SJSA1 (cell line): ENCODE measurements around the gene VAMP4. TPM values are rescaled to one million over a fixed set of nuclear protein-coding genes. Genes with fewer than 3 reads are reported as not detected.
"Not testable (repeated sequence)": the region's sequence is repeated elsewhere in the genome, so short reads cannot be mapped to it uniquely, and the experiment has no call there.

Experiments
- DNase-seq, 2 experiments: peaks; one replicate each; pipeline ENCODE4 v3.0.0-alpha.2; 2015 to 2020; ENCODE audit warnings: low spot score in 2 of 2, low read depth in 1 of 2
- H3K27ac ChIP-seq: fragments of 250-450 bp; sonication (Bioruptor Pico); 2 replicates; pipeline ENCODE4 v1.5.1; 2020; ENCODE audit warnings: mild to moderate bottlenecking, moderate library complexity
- H3K27me3 ChIP-seq: fragments of 250-450 bp; sonication (Bioruptor Pico); replicated peaks from 2 replicates; pipeline ENCODE4 v1.5.1; 2020; ENCODE audit warnings: mild to moderate bottlenecking, moderate library complexity
- H3K36me3 ChIP-seq: fragments of 250-450 bp; sonication (Bioruptor Pico); 2 replicates; pipeline ENCODE4 v1.5.1; 2020; ENCODE audit warnings: mild to moderate bottlenecking
- H3K4me1 ChIP-seq: fragments of 250-450 bp; sonication (Bioruptor Pico); replicated peaks from 2 replicates; pipeline ENCODE4 v1.6.1; 2021; ENCODE audit warnings: mild to moderate bottlenecking
- H3K4me3 ChIP-seq: fragments of 250-450 bp; sonication (Bioruptor Pico); 2 replicates; pipeline ENCODE4 v1.5.1; 2020; ENCODE audit warnings: mild to moderate bottlenecking
- H3K9me3 ChIP-seq: fragments of 250-450 bp; sonication (Bioruptor Pico); replicated peaks from 2 replicates; pipeline ENCODE4 v1.5.1; 2020; ENCODE audit warnings: mild to moderate bottlenecking
- total RNA-seq: library from RNA; depleted of rRNA; stranded (reverse); fragments of >200 nt; shearing (Covaris generic); gene quantifications from 2 replicates; pipeline ENCODE4 v1.2.3, GENCODE V29; 2014

Gene VAMP4
- total RNA-seq, 1 experiment from 2014 or later, result 8.5 TPM

DNA sequence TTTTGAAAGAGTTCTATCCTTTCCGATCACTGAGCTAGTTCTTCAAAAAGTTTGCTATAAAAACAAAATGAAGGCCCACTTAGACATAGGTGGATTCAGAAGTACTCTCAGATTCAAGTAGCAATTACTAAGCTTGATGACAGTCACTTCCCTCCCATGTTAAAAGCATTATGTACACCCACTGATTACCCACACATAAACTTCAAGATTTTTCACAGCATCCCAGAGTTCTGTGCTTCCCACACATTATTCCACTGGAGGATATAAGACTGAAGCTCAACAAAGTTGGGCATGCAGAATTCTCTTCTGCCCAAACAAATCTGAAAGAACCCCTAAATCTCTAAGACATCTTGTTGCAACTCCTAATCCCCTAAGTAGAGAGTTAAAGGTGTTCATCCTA lies 29.5 kb downstream of the VAMP4 start:
- DNase-seq, result no peak
- peaks cover 11% of the 10 kb centered on the region for H3K4me1 ChIP-seq
- H3K36me3 ChIP-seq, result peaks cover 6% of the 10 kb centered on the region; the same call in 1 of the 2 replicates
- H3K4me3 ChIP-seq, result no peak overlapping the region
- no peak overlapping the region for H3K27ac ChIP-seq
- H3K9me3 ChIP-seq, result no peaks in the 10 kb centered on the region
- no peaks in the 10 kb centered on the region for H3K27me3 ChIP-seq

DNA sequence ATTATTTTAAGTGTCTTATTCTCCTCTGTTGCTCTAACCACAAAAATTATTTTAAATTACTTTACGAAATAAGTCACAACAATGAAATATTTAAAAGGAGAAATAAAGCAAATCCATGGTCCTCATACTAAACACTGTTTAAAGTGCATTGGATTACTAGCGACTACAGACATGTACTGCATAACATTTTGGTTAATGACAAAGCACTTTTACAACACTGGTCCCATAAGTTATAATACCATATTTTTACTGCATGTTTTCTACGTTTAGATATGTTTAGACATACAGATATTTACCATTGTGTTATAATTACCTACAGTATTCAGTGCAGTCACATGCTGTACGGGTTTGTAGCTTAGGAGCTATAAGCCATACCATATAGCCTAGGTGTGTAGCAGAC lies 30.2 kb downstream of the VAMP4 start:
- DNase-seq, result no peak
- Histone ChIP-seq H3K36me3 (peaks cover 6% of the 10 kb centered on the region; the same call in 1 of the 2 replicates), H3K4me1 (peaks cover 11% of the 10 kb centered on the region), H3K4me3 (no peak overlapping the region), H3K27ac (no peak overlapping the region), H3K9me3 (no peaks in the 10 kb centered on the region), H3K27me3 (no peaks in the 10 kb centered on the region)

DNA sequence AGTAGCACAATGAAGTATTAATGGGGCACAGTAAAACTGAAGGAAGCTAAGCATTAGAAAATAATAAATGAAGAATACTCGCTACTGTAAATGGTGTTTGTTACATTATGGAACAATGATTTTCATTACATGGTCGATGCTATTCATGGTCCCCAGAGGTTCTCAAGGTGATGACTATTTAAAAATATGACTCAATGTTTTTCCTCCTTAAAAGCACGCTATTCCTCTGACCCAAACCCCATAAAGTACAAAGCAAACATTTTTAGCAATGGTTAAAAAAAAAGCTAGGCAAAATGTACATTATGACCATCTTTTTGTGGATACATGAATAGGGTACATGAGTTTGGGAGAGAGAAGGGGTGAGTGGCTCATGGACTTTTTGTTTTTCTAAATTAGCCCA lies 34.3 kb downstream of the VAMP4 start:
- Histone ChIP-seq H3K4me1 (no peaks in the 10 kb centered on the region; the same call in 1 of the 2 replicates), H3K4me3 (no peak overlapping the region), H3K36me3 (peaks cover 3% of the 10 kb centered on the region), H3K27me3 (no peaks in the 10 kb centered on the region), H3K27ac (no peak overlapping the region), H3K9me3 (no peaks in the 10 kb centered on the region)
- DNase-seq, result no peak

DNA sequence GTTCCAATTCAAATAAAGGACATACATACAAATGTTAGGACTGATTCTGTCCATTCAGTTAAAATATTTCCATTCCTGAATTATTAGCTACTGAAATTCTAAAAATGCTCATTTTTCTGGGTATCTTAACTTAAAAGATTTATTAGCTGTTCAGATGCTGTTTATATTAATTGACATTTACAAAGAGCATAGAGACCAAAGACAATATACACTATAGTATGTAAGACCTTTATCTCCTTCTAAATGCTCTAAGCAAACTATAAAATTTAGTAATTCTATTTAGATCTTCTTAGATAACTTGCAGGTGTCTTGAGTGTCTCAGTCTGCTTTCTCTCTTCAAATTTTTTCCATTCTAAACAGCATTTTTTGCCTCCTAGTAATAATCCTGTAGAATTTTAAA lies 39.3 kb downstream of the VAMP4 start:
- Histone ChIP-seq H3K9me3 (no peaks in the 10 kb centered on the region), H3K36me3 (no peaks in the 10 kb centered on the region; the same call in 1 of the 2 replicates), H3K27me3 (no peaks in the 10 kb centered on the region), H3K4me3 (no peak overlapping the region), H3K4me1 (no peaks in the 10 kb centered on the region; the same call in 1 of the 2 replicates), H3K27ac (no peak overlapping the region)
- no peak for DNase-seq

DNA sequence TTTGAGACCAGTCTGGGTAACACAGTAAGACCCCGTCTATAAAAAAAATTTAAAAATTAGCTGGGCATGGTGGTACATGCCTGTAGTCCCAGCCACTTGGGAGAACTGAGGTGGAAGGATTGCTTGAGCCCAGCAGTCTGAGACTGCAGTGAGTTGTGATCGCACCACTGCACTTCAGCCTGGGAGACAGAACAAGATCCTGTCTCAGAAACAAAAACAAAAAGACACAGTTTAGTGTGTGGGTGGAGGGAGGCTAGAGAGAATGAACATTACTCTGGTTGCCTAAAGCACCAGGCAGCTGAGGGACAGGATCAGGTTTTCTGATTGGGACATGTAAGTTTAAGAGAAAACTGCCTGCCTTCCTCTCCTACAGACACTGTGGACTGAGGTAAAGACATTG lies 42.3 kb downstream of the VAMP4 start:
- Histone ChIP-seq H3K9me3 (0 out of 2 replicates have a peak, but pooled peaks cover 2% of the 10 kb centered on the region), H3K4me3 (no peak overlapping the region), H3K36me3 (no peaks in the 10 kb centered on the region; the same call in 1 of the 2 replicates), H3K27ac (no peak overlapping the region), H3K4me1 (no peaks in the 10 kb centered on the region), H3K27me3 (no peaks in the 10 kb centered on the region)
- DNase-seq, result no peak

DNA sequence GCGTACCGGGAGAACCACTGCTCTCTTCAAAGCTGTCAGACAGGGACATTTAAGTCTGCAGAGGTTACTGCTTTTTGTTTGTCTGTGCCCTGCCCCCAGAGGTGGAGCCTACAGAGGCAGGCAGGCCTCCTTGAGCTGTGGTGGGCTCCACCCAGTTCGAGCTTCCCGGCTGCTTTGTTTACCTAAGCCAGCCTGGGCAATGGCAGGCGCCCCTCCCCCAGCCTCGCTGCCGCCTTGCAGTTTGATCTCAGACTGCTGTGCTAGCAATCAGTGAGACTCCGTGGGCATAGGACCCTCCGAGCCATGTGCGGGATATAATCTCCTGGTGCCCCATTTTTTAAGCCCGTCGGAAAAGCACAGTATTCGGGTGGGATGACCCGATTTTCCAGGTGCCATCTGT lies 46.1 kb downstream of the VAMP4 start:
- H3K27ac ChIP-seq, H3K9me3 ChIP-seq, H3K4me3 ChIP-seq, H3K36me3 ChIP-seq, H3K27me3 ChIP-seq, H3K4me1 ChIP-seq, DNase-seq: not testable (repeated sequence)

DNA sequence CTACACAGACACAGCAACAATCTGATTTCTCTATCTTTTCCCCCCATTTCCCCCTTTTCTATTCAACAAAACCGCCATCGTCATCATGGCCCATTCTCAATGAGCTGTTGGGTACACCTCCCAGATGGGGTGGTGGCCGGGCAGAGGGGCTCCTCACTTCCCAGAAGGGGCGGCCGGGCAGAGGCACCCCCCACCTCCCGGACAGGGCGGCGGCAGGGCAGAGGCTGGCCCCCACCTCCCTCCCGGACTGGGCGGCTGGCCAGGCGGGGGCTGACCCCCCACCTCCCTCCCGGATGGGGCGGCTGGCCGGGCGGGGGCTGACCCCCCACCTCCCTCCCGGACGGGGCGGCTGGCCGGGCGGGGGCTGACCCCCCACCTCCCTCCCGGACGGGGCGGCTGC lies 48.3 kb downstream of the VAMP4 start:
- not testable (repeated sequence) for H3K27me3 ChIP-seq, H3K27ac ChIP-seq, H3K36me3 ChIP-seq, H3K4me3 ChIP-seq, H3K4me1 ChIP-seq, H3K9me3 ChIP-seq, DNase-seq

DNA sequence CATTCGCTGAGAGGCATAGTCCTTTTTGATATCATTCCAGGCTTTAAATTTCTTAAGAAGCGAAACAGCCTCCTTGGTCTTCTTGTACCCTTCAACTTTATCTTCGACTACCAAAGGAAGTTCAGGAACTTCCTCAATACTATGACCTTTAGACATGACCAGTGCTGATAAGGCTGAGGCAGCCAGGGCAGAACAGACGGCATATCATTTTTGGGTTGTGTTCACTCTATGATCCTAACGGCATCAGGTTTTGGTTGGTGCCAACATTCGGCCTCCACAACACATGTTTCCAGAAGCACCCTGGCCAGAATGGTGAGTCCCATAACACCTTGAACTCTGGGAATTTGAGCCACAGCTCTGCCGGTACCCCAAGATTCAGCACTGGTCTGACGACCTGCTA lies 58.0 kb downstream of the VAMP4 start:
- no peak for DNase-seq
- Histone ChIP-seq H3K4me1 (no peaks in the 10 kb centered on the region), H3K36me3 (no peaks in the 10 kb centered on the region), H3K27ac (no peak overlapping the region), H3K9me3 (no peaks in the 10 kb centered on the region), H3K4me3 (no peak overlapping the region), H3K27me3 (no peaks in the 10 kb centered on the region)

DNA sequence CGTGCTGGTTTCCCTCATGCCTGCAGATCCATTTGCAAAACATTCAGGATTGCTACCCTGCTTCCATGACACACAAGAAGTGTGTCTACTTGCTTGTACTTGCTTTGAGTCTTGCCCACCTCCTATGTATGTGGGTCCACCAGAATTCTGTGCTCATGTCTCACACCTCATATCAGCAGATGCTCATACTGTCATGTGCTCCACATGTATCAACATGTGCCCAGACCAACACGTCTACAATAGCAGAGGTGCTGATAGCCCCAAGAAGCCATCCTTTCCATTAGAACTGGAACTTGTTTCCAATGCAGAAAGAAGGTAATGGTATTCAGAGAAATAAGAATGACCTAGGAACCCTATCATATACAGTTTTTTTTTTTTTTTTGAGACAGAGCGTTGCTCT lies 61.5 kb downstream of the VAMP4 start:
- no peaks in the 10 kb centered on the region for H3K27me3 ChIP-seq
- H3K9me3 ChIP-seq, result no peaks in the 10 kb centered on the region
- 0 out of 2 replicates have a peak, but pooled peaks cover under 1% of the 10 kb centered on the region for H3K4me1 ChIP-seq
- no peak for DNase-seq
- H3K27ac ChIP-seq, result no peak overlapping the region
- no peaks in the 10 kb centered on the region for H3K36me3 ChIP-seq
- no peak overlapping the region for H3K4me3 ChIP-seq

DNA sequence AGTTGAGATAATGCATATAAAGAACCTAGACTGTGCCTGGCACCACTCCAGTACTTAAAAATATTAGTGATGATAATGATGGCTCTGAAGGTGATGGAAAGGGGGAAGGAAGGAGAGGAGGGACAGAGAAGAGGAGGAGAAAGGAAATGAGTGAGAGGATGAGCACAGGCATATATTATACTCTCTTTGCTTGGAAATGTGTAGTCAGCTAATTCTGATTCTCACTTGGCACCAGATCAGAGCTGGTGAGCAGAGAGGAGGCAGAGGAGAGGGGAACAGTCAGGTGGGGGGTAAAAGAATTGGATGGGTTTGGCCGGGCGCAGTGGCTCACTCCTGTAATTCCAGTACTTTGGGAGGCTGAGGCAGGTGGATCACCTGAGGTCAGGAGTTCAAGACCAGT lies 65.0 kb downstream of the VAMP4 start:
- H3K9me3 ChIP-seq, result no peaks in the 10 kb centered on the region
- H3K27ac ChIP-seq, result no peak overlapping the region
- no peaks in the 10 kb centered on the region for H3K27me3 ChIP-seq
- no peaks in the 10 kb centered on the region for H3K36me3 ChIP-seq
- H3K4me3 ChIP-seq, result no peak overlapping the region
- DNase-seq, result no peak
- peaks cover 6% of the 10 kb centered on the region; the same call in 1 of the 2 replicates for H3K4me1 ChIP-seq

DNA sequence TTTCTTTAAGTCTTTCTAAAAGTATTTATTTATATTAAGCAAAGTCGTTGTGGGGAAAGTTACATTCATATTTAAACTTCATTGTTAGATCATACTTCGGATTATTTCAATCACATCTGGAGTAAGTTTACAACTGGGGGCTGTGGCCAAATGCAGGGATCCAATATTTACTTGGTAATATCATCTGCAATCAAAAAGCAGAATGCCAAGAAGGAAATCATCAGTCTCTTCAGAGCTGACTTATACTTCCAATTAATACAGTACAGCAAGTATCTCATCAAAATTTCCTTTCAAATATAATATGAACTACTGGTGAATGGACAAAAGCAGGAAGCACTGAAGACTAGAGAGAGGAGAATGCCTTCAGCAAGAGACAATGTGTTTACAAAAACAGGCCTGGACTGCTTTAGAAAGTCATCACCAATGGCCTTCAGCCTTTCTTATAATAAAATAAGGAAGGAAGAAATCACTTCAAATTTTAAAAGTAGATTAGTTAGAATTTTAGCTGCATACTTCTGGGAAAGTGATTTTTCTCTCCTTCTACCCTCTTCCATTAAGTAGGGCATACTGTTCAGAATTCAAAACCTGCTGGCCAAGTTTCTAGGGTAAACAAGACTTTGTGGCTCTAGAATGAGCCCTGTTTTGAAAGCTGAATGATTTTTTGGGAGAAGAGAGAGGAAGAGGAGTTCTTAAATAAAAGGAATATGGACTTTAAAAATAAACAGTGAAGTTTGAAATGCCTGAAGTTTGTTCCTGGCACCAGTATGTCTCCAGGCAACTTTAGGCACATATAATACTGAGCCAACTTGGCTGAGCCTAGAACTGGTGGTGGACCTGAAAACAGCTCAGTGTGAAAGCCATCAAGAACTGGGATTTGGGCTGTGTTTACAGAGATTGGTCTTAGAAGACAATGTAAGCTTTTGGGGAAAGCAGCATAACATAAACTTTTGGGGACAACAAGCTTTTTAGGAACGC lies 67.1 kb downstream of the VAMP4 start:
- Histone ChIP-seq H3K4me3 (no peak overlapping the region), H3K27me3 (no peaks in the 10 kb centered on the region), H3K4me1 (peaks cover 6% of the 10 kb centered on the region; the same call in 1 of the 2 replicates), H3K9me3 (no peaks in the 10 kb centered on the region), H3K27ac (no peak overlapping the region), H3K36me3 (no peaks in the 10 kb centered on the region)
- no peak for DNase-seq

DNA sequence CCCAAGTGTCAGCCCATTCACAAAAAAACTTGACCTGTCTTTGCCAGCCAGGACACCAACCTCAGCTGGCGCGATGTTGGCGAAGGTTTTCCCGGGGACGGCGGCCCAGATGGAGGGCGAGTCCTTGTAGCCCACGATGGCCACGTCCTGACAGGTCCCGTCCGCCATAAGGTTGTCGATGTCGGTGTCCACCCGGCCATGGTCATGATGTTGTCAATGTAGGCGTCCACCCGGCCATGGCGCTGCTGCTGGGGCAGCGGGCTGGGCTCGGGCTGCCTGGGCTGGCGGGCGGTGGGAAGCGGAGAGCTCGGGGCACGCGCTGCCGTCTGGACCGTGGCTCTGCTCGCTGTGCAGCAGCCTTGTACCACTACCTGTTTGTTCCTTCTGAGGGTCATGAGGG lies 71.1 kb downstream of the VAMP4 start:
- Histone ChIP-seq H3K4me1 (peaks cover 6% of the 10 kb centered on the region; the same call in 1 of the 2 replicates), H3K36me3 (no peaks in the 10 kb centered on the region), H3K9me3 (no peaks in the 10 kb centered on the region), H3K4me3 (no peak overlapping the region), H3K27ac (no peak overlapping the region), H3K27me3 (no peaks in the 10 kb centered on the region; the same call in 1 of the 2 replicates)
- no peak for DNase-seq

DNA sequence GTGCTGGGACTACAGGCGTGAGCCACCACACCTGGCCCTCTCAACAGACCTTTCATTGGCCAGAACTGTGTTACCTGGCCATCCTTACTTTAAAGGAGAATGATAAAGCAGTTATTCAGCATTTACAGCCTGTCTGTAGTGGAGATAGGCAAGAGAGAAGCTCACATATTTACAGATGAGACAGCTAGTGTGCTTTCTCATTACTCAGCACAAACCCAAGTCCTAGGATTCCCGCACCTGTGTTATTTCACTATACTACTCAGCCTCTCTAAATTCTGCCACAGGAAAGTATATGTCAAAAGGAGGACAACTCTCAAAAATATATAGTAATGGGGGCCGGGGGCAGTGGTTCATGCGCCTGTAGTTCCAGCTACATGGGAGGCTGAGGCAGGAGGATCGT lies 73.5 kb downstream of the VAMP4 start:
- no peak for DNase-seq
- H3K4me3 ChIP-seq, result no peak overlapping the region
- no peaks in the 10 kb centered on the region; the same call in 1 of the 2 replicates for H3K27me3 ChIP-seq
- no peaks in the 10 kb centered on the region for H3K9me3 ChIP-seq
- H3K27ac ChIP-seq, result no peak overlapping the region
- no peaks in the 10 kb centered on the region for H3K36me3 ChIP-seq
- peaks cover 15% of the 10 kb centered on the region for H3K4me1 ChIP-seq

DNA sequence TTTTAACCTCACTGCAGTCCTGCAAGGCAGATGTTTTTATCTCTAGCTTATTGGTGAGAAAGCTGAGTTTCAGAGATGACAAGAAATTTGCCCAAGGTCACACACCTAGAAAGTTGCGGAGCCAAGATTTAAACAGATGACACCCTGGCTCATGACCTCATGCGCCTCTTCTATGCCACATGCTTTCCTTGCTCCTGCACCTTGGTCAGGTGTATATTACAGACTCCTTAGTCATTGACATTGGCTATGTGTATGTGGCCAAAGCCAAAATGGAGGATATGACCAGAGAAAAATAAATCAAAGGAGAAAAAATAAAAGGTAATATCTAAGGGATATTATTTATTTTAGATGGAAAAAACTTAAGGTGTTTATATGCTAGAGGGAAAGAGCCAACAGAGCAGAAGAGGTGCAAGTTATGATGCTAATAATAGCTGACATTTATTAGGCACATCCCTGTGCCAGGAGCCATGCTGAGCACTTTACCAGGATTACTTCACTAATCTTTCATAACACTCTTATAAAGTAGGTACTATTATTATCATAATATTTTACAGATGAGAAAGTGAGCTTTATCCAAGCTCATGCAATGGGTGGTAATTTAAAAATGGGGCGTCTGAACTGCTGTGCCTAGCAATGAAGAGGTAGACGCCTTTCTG lies 75.6 kb downstream of the VAMP4 start:
- Histone ChIP-seq H3K27ac (no peak overlapping the region), H3K4me3 (no peak overlapping the region), H3K36me3 (no peaks in the 10 kb centered on the region), H3K9me3 (no peaks in the 10 kb centered on the region), H3K4me1 (peaks cover 15% of the 10 kb centered on the region), H3K27me3 (no peaks in the 10 kb centered on the region; the same call in 1 of the 2 replicates)
- DNase-seq, result no peak
